Breast epithelium (tissue), 4 donors: Measurements from ENCODE around the gene CHSY3. TPM values are rescaled to one million over a fixed set of nuclear protein-coding genes. Genes with fewer than 3 reads are reported as not detected.

Experiments
- DNase-seq, 2 donors: peaks; one replicate each; pipeline ENCODE4 v3.0.0-alpha.2; 2019; ENCODE audit warnings: low spot score in 2 of 2
- H3K27ac ChIP-seq, 2 donors: fragments of 200-600 bp; sonication (generic) in 1 of 2; one replicate each; pipeline ENCODE4 v1.5.1; 2016 to 2019; ENCODE audit warnings: mild to moderate bottlenecking in 1 of 2
- H3K27me3 ChIP-seq, 2 donors: fragments of 200-600 bp; sonication (generic) in 1 of 2; one replicate each; pipeline versions ENCODE4 v1.5.1 to v1.6.0; 2017 to 2019; ENCODE audit warnings: control low read depth in 1 of 2, mild to moderate bottlenecking in 1 of 2
- H3K36me3 ChIP-seq: fragments of 200-600 bp; one replicate; pipeline ENCODE4 v1.5.1; 2019
- H3K4me1 ChIP-seq, 2 donors: fragments of 200-600 bp; sonication (generic); one replicate each; pipeline ENCODE4 v1.5.1; 2016 to 2019; ENCODE audit warnings: control low read depth in 1 of 2
- H3K4me3 ChIP-seq, 3 donors: fragments of 200-600 bp; sonication (generic); 1 replicate in 2 of 3; 2 replicates in 1 of 3; pipeline ENCODE4 v1.5.1; 2016 to 2019; ENCODE audit warnings: mild to moderate bottlenecking in 3 of 3, moderate library complexity in 2 of 3
- H3K9me3 ChIP-seq, 2 donors: fragments of 200-600 bp; sonication (generic) in 1 of 2; one replicate each; pipeline ENCODE4 v1.5.1; 2016 to 2019; ENCODE audit warnings: control low read depth in 1 of 2
- CTCF ChIP-seq, 3 donors: fragments of 450-650 bp; IDR thresholded peaks; one replicate each; pipeline ENCODE4 v1.5.1; 2016 to 2017; ENCODE audit warnings: antibody characterized with exemption in 3 of 3, mild to moderate bottlenecking in 3 of 3, moderate library complexity in 3 of 3
- POLR2A ChIP-seq: fragments of 450-650 bp; IDR thresholded peaks from one replicate; pipeline ENCODE4 v1.6.1; 2016; ENCODE audit warnings: antibody characterized with exemption, mild to moderate bottlenecking, moderate library complexity
- POLR2AphosphoS5 ChIP-seq, 3 donors: sonication (generic); formaldehyde crosslinking; IDR thresholded peaks; one replicate each; pipeline ENCODE4 v1.6.1; 2017; ENCODE audit warnings: antibody characterized with exemption in 3 of 3
- intact Hi-C: fragments of 100-400 bp; cut with DNase I; formaldehyde crosslinking; loops from one replicate; pipeline ENCODE4 v1.15.1; 2023; ENCODE audit warnings: low total_unique reads
- total RNA-seq, 3 donors: library from RNA; depleted of rRNA; stranded (reverse); fragments of >200 nt; gene quantifications; one replicate each; pipeline ENCODE4 v1.1.0, GENCODE V29; 2016

The CHSY3 gene
- total RNA-seq, 3 donors from 2014 or later, result 2.5 to 4.9 (median 3.7) TPM

- no peaks in the 10 kb centered on the region for H3K27me3 ChIP-seq
- H3K4me1 ChIP-seq, result no peaks in the 10 kb centered on the region
- H3K27ac ChIP-seq, result no peak overlapping the region
- no peaks in the 10 kb centered on the region for H3K9me3 ChIP-seq
- intact Hi-C loops, result loop anchor here (5.0 kb wide), 1 partner anchor 216 kb away; no protein-coding TSS in a partner anchor
- no peak overlapping the region for H3K4me3 ChIP-seq
- no peak for DNase-seq
- H3K36me3 ChIP-seq, result no peaks in the 10 kb centered on the region
- no peak for TF ChIP-seq POLR2A
- TF ChIP-seq CTCF (IDR thresholded peaks at IDR 0.05), result no peak
These were observed 278.9 kb downstream of the CHSY3 start for GRCh38 chr5:130183115-130183514.

GRCh38 chr5:130189961-130190360 lies 285.7 kb downstream of the CHSY3 start:
- no peak overlapping the region for H3K4me3 ChIP-seq
- no peak overlapping the region for H3K27ac ChIP-seq
- H3K36me3 ChIP-seq, result no peaks in the 10 kb centered on the region
- H3K9me3 ChIP-seq, result no peaks in the 10 kb centered on the region
- intact Hi-C loops, result no loop called here
- TF ChIP-seq CTCF (IDR thresholded peaks at IDR 0.05) (no peak), POLR2A (no peak), POLR2AphosphoS5 (IDR thresholded peaks at IDR 0.05) (no peak)
- no peaks in the 10 kb centered on the region for H3K4me1 ChIP-seq
- no peaks in the 10 kb centered on the region for H3K27me3 ChIP-seq
- no peak for DNase-seq

- Histone ChIP-seq H3K4me3 (no peak overlapping the region), H3K9me3 (peaks cover 0 to 4% of the 10 kb centered on the region in 2 donors), H3K27ac (no peak overlapping the region), H3K36me3 (no peaks in the 10 kb centered on the region), H3K27me3 (no peaks in the 10 kb centered on the region), H3K4me1 (no peaks in the 10 kb centered on the region)
- no peak for DNase-seq
- TF ChIP-seq POLR2AphosphoS5 (IDR thresholded peaks at IDR 0.05) (no peak), CTCF (IDR thresholded peaks at IDR 0.05) (no peak), POLR2A (no peak)
- intact Hi-C loops, result no loop called here
These were observed 294.7 kb downstream of the CHSY3 start for GRCh38 chr5:130198927-130199326.

GRCh38 chr5:130206686-130207085 lies 302.4 kb downstream of the CHSY3 start:
- no peaks in the 10 kb centered on the region for H3K36me3 ChIP-seq
- peaks cover 4 to 6% of the 10 kb centered on the region in 2 donors for H3K9me3 ChIP-seq
- H3K4me1 ChIP-seq, result no peaks in the 10 kb centered on the region
- intact Hi-C loops, result no loop called here
- H3K27me3 ChIP-seq, result no peaks in the 10 kb centered on the region
- no peak overlapping the region for H3K27ac ChIP-seq
- DNase-seq, result no peak
- no peak overlapping the region for H3K4me3 ChIP-seq
- TF ChIP-seq POLR2A (no peak), CTCF (IDR thresholded peaks at IDR 0.05) (no peak), POLR2AphosphoS5 (IDR thresholded peaks at IDR 0.05) (no peak)

- H3K27ac ChIP-seq, result no peak overlapping the region
These were observed 309.3 kb downstream of the CHSY3 start for GRCh38 chr5:130213607-130214006.

More at GRCh38 chr5:130213607-130214006, 309.3 kb downstream of the CHSY3 start:
- intact Hi-C loops, result no loop called here
- no peak for DNase-seq
- Histone ChIP-seq H3K4me1 (no peaks in the 10 kb centered on the region), H3K27me3 (no peaks in the 10 kb centered on the region), H3K4me3 (no peak overlapping the region), H3K9me3 (no peaks in the 10 kb centered on the region), H3K36me3 (no peaks in the 10 kb centered on the region)
- TF ChIP-seq POLR2A (no peak), POLR2AphosphoS5 (IDR thresholded peaks at IDR 0.05) (no peak), CTCF (IDR thresholded peaks at IDR 0.05) (no peak)
